Peyer's patch (tissue), 4 donors: ENCODE results near the gene SLC16A12.

Experiments
- POLR2A ChIP-seq, 2 donors: fragments of 450-650 bp; IDR thresholded peaks; one replicate each; pipeline ENCODE4 v1.5.1; 2017; ENCODE audit warnings: antibody characterized with exemption in 2 of 2, mild to moderate bottlenecking in 2 of 2, moderate library complexity in 2 of 2
- TF ChIP-seq, protein P1 (sequence below), 6 experiments: fragments of 450-650 bp in 4 of 6; fragments of 200-600 bp in 2 of 6; sonication (generic) in 1 of 6; IDR thresholded peaks; one replicate each; pipeline ENCODE4 v1.5.1; 2017 to 2019; ENCODE audit warnings: antibody characterized with exemption in 6 of 6, mild to moderate bottlenecking in 3 of 6, moderate library complexity in 1 of 6

DNA sequence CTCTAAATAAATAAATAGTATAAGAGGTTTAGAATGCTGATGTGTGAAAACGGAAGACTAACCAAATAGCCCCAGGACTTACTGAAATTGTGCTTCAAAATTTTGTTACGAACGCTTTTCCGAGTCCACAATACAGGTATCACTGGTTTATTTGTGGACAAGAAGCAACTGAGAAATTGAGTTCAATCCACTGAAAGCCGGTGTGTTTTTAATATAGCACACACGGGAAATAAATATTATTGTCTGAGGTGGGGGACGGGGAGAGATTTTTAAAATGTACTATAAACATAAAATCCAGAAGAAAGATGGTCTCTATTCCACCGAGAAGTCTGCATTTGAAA lies 598 bp downstream of the SLC16A12 start:
- TF ChIP-seq, protein P1, sequence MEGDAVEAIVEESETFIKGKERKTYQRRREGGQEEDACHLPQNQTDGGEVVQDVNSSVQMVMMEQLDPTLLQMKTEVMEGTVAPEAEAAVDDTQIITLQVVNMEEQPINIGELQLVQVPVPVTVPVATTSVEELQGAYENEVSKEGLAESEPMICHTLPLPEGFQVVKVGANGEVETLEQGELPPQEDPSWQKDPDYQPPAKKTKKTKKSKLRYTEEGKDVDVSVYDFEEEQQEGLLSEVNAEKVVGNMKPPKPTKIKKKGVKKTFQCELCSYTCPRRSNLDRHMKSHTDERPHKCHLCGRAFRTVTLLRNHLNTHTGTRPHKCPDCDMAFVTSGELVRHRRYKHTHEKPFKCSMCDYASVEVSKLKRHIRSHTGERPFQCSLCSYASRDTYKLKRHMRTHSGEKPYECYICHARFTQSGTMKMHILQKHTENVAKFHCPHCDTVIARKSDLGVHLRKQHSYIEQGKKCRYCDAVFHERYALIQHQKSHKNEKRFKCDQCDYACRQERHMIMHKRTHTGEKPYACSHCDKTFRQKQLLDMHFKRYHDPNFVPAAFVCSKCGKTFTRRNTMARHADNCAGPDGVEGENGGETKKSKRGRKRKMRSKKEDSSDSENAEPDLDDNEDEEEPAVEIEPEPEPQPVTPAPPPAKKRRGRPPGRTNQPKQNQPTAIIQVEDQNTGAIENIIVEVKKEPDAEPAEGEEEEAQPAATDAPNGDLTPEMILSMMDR (IDR thresholded peaks at IDR 0.05): no peak
- TF ChIP-seq POLR2A (IDR thresholded peaks at IDR 0.05): no peak
